ENCODE measurements around the gene POGLUT3.

POGLUT3 gene

GRCh38 chr11:108500721-108501120, 2.5 kb upstream of the POGLUT3 start:
- Histone ChIP-seq H3K9me3 (ENCODE audit: control insufficient read depth in 1 of 2, low read length in 2 of 2) (no peaks in the 10 kb centered on the region), H3K4me3 (ENCODE audit: low read depth in 1 of 2, low read length in 2 of 2) (no peak overlapping the region), H3K27me3 (ENCODE audit: control insufficient read depth in 1 of 2, insufficient read depth in 2 of 2, low read length in 2 of 2) (no peaks in the 10 kb centered on the region), H3K9ac (ENCODE audit: low read depth in 1 of 2, low read length in 2 of 2) (no peak overlapping the region), H3K27ac (ENCODE audit: low read depth, low read length) (no peak overlapping the region), H3K4me1 (ENCODE audit: control insufficient read depth in 1 of 2, insufficient read depth in 2 of 2, low read length in 2 of 2) (peaks cover 7 to 10% of the 10 kb centered on the region in 2 donors), H3K36me3 (ENCODE audit: control insufficient read depth in 1 of 2, insufficient read depth in 2 of 2, low read length in 2 of 2) (no peaks in the 10 kb centered on the region)

- no peaks in the 10 kb centered on the region for H3K9me3 ChIP-seq (ENCODE audit: control insufficient read depth in 1 of 2, low read length in 2 of 2)
- H3K4me3 ChIP-seq (ENCODE audit: low read depth in 1 of 2, low read length in 2 of 2), result no peak overlapping the region
- H3K4me1 ChIP-seq (ENCODE audit: control insufficient read depth in 1 of 2, insufficient read depth in 2 of 2, low read length in 2 of 2), result peaks cover 7 to 10% of the 10 kb centered on the region in 2 donors
- H3K36me3 ChIP-seq (ENCODE audit: control insufficient read depth in 1 of 2, insufficient read depth in 2 of 2, low read length in 2 of 2), result no peaks in the 10 kb centered on the region
- no peak overlapping the region for H3K27ac ChIP-seq (ENCODE audit: low read depth, low read length)
- H3K9ac ChIP-seq (ENCODE audit: low read depth in 1 of 2, low read length in 2 of 2), result no peak overlapping the region
- no peaks in the 10 kb centered on the region for H3K27me3 ChIP-seq (ENCODE audit: control insufficient read depth in 1 of 2, insufficient read depth in 2 of 2, low read length in 2 of 2)
Observed at GRCh38 chr11:108500169-108500568, 2.0 kb upstream of the POGLUT3 start.

GRCh38 chr11:108498816-108499408, 728 bp upstream of the POGLUT3 start:
- H3K9ac ChIP-seq (ENCODE audit: low read depth in 1 of 2, low read length in 2 of 2), result peak overlapping the region in 1 of 2 donors; percentile 21
- H3K4me1 ChIP-seq (ENCODE audit: control insufficient read depth in 1 of 2, insufficient read depth in 2 of 2, low read length in 2 of 2), result peaks cover 7 to 10% of the 10 kb centered on the region in 2 donors
- H3K9me3 ChIP-seq (ENCODE audit: control insufficient read depth in 1 of 2, low read length in 2 of 2), result no peaks in the 10 kb centered on the region
- peak overlapping the region; percentile 91 for H3K27ac ChIP-seq (ENCODE audit: low read depth, low read length)
- peak overlapping the region; percentile 70 to 71 for H3K4me3 ChIP-seq (ENCODE audit: low read depth in 1 of 2, low read length in 2 of 2)
- no peaks in the 10 kb centered on the region for H3K27me3 ChIP-seq (ENCODE audit: control insufficient read depth in 1 of 2, insufficient read depth in 2 of 2, low read length in 2 of 2)
- H3K36me3 ChIP-seq (ENCODE audit: control insufficient read depth in 1 of 2, insufficient read depth in 2 of 2, low read length in 2 of 2), result no peaks in the 10 kb centered on the region

GRCh38 chr11:108497317-108498045, 703 bp downstream of the POGLUT3 start:
- H3K27me3 ChIP-seq (ENCODE audit: control insufficient read depth in 1 of 2, insufficient read depth in 2 of 2, low read length in 2 of 2), result no peaks in the 10 kb centered on the region
- peak overlapping the region; percentile 91 for H3K27ac ChIP-seq (ENCODE audit: low read depth, low read length)
- no peaks in the 10 kb centered on the region for H3K9me3 ChIP-seq (ENCODE audit: control insufficient read depth in 1 of 2, low read length in 2 of 2)
- peaks cover 7 to 10% of the 10 kb centered on the region in 2 donors for H3K4me1 ChIP-seq (ENCODE audit: control insufficient read depth in 1 of 2, insufficient read depth in 2 of 2, low read length in 2 of 2)
- H3K9ac ChIP-seq (ENCODE audit: low read depth in 1 of 2, low read length in 2 of 2), result peak overlapping the region; percentile 21 to 66
- H3K4me3 ChIP-seq (ENCODE audit: low read depth in 1 of 2, low read length in 2 of 2), result peak overlapping the region; percentile 70 to 71
- H3K36me3 ChIP-seq (ENCODE audit: control insufficient read depth in 1 of 2, insufficient read depth in 2 of 2, low read length in 2 of 2), result no peaks in the 10 kb centered on the region

GRCh38 chr11:108496643-108497256, 1.4 kb downstream of the POGLUT3 start:
- Histone ChIP-seq H3K4me1 (ENCODE audit: control insufficient read depth in 1 of 2, insufficient read depth in 2 of 2, low read length in 2 of 2) (peaks cover 7 to 10% of the 10 kb centered on the region in 2 donors), H3K9ac (ENCODE audit: low read depth in 1 of 2, low read length in 2 of 2) (peak overlapping the region; percentile 21 to 66), H3K4me3 (ENCODE audit: low read depth in 1 of 2, low read length in 2 of 2) (peak overlapping the region; percentile 70 to 71)

GRCh38 chr11:108495326-108495725, 2.9 kb downstream of the POGLUT3 start:
- no peak overlapping the region for H3K9ac ChIP-seq (ENCODE audit: low read depth in 1 of 2, low read length in 2 of 2)
- H3K9me3 ChIP-seq (ENCODE audit: control insufficient read depth in 1 of 2, low read length in 2 of 2), result no peaks in the 10 kb centered on the region
- peaks cover 7 to 10% of the 10 kb centered on the region in 2 donors for H3K4me1 ChIP-seq (ENCODE audit: control insufficient read depth in 1 of 2, insufficient read depth in 2 of 2, low read length in 2 of 2)
- H3K27ac ChIP-seq (ENCODE audit: low read depth, low read length), result no peak overlapping the region
- no peaks in the 10 kb centered on the region for H3K36me3 ChIP-seq (ENCODE audit: control insufficient read depth in 1 of 2, insufficient read depth in 2 of 2, low read length in 2 of 2)
- no peak overlapping the region for H3K4me3 ChIP-seq (ENCODE audit: low read depth in 1 of 2, low read length in 2 of 2)
- no peaks in the 10 kb centered on the region for H3K27me3 ChIP-seq (ENCODE audit: control insufficient read depth in 1 of 2, insufficient read depth in 2 of 2, low read length in 2 of 2)

More at GRCh38 chr11:108496643-108497256, 1.4 kb downstream of the POGLUT3 start:
- Histone ChIP-seq H3K27ac (ENCODE audit: low read depth, low read length) (no peak overlapping the region), H3K27me3 (ENCODE audit: control insufficient read depth in 1 of 2, insufficient read depth in 2 of 2, low read length in 2 of 2) (no peaks in the 10 kb centered on the region), H3K9me3 (ENCODE audit: control insufficient read depth in 1 of 2, low read length in 2 of 2) (no peaks in the 10 kb centered on the region), H3K36me3 (ENCODE audit: control insufficient read depth in 1 of 2, insufficient read depth in 2 of 2, low read length in 2 of 2) (no peaks in the 10 kb centered on the region)

- H3K9me3 ChIP-seq (ENCODE audit: control insufficient read depth in 1 of 2, low read length in 2 of 2), result no peaks in the 10 kb centered on the region
- H3K27me3 ChIP-seq (ENCODE audit: control insufficient read depth in 1 of 2, insufficient read depth in 2 of 2, low read length in 2 of 2), result no peaks in the 10 kb centered on the region
- H3K27ac ChIP-seq (ENCODE audit: low read depth, low read length), result no peak overlapping the region
- H3K4me3 ChIP-seq (ENCODE audit: low read depth in 1 of 2, low read length in 2 of 2), result no peak overlapping the region
- H3K4me1 ChIP-seq (ENCODE audit: control insufficient read depth in 1 of 2, insufficient read depth in 2 of 2, low read length in 2 of 2), result peaks cover 7 to 10% of the 10 kb centered on the region in 2 donors
- no peaks in the 10 kb centered on the region for H3K36me3 ChIP-seq (ENCODE audit: control insufficient read depth in 1 of 2, insufficient read depth in 2 of 2, low read length in 2 of 2)
- H3K9ac ChIP-seq (ENCODE audit: low read depth in 1 of 2, low read length in 2 of 2), result no peak overlapping the region
Observed at GRCh38 chr11:108494182-108494581, 4.0 kb downstream of the POGLUT3 start.

GRCh38 chr11:108491936-108492335, 6.2 kb downstream of the POGLUT3 start:
- no peaks in the 10 kb centered on the region for H3K27me3 ChIP-seq (ENCODE audit: control insufficient read depth in 1 of 2, insufficient read depth in 2 of 2, low read length in 2 of 2)
- no peak overlapping the region for H3K9ac ChIP-seq (ENCODE audit: low read depth in 1 of 2, low read length in 2 of 2)
- no peak overlapping the region for H3K27ac ChIP-seq (ENCODE audit: low read depth, low read length)
- no peak overlapping the region for H3K4me3 ChIP-seq (ENCODE audit: low read depth in 1 of 2, low read length in 2 of 2)
- peaks cover 4 to 6% of the 10 kb centered on the region in 2 donors for H3K4me1 ChIP-seq (ENCODE audit: control insufficient read depth in 1 of 2, insufficient read depth in 2 of 2, low read length in 2 of 2)
- no peaks in the 10 kb centered on the region for H3K36me3 ChIP-seq (ENCODE audit: control insufficient read depth in 1 of 2, insufficient read depth in 2 of 2, low read length in 2 of 2)
- H3K9me3 ChIP-seq (ENCODE audit: control insufficient read depth in 1 of 2, low read length in 2 of 2), result no peaks in the 10 kb centered on the region

- Histone ChIP-seq H3K4me3 (ENCODE audit: low read depth in 1 of 2, low read length in 2 of 2) (no peak overlapping the region), H3K27me3 (ENCODE audit: control insufficient read depth in 1 of 2, insufficient read depth in 2 of 2, low read length in 2 of 2) (no peaks in the 10 kb centered on the region), H3K9ac (ENCODE audit: low read depth in 1 of 2, low read length in 2 of 2) (no peak overlapping the region), H3K27ac (ENCODE audit: low read depth, low read length) (no peak overlapping the region), H3K4me1 (ENCODE audit: control insufficient read depth in 1 of 2, insufficient read depth in 2 of 2, low read length in 2 of 2) (no peaks in the 10 kb centered on the region), H3K9me3 (ENCODE audit: control insufficient read depth in 1 of 2, low read length in 2 of 2) (no peaks in the 10 kb centered on the region), H3K36me3 (ENCODE audit: control insufficient read depth in 1 of 2, insufficient read depth in 2 of 2, low read length in 2 of 2) (peaks cover 0 to 8% of the 10 kb centered on the region in 2 donors)
Observed at GRCh38 chr11:108486828-108487227, 11.4 kb downstream of the POGLUT3 start.

- no peaks in the 10 kb centered on the region for H3K4me1 ChIP-seq (ENCODE audit: control insufficient read depth in 1 of 2, insufficient read depth in 2 of 2, low read length in 2 of 2)
- H3K27ac ChIP-seq (ENCODE audit: low read depth, low read length), result no peak overlapping the region
- H3K4me3 ChIP-seq (ENCODE audit: low read depth in 1 of 2, low read length in 2 of 2), result no peak overlapping the region
- H3K9ac ChIP-seq (ENCODE audit: low read depth in 1 of 2, low read length in 2 of 2), result no peak overlapping the region
- H3K27me3 ChIP-seq (ENCODE audit: control insufficient read depth in 1 of 2, insufficient read depth in 2 of 2, low read length in 2 of 2), result no peaks in the 10 kb centered on the region
- peaks cover 0 to 13% of the 10 kb centered on the region in 2 donors for H3K36me3 ChIP-seq (ENCODE audit: control insufficient read depth in 1 of 2, insufficient read depth in 2 of 2, low read length in 2 of 2)
- H3K9me3 ChIP-seq (ENCODE audit: control insufficient read depth in 1 of 2, low read length in 2 of 2), result no peaks in the 10 kb centered on the region
Observed at GRCh38 chr11:108486331-108486730, 11.9 kb downstream of the POGLUT3 start.

Data from duodenal mucosa (tissue), 2 donors.